Muscle of leg (tissue), 11 donors: Measurements from ENCODE around the gene CDH22. TPM values are rescaled to one million over a fixed set of nuclear protein-coding genes. Genes with fewer than 3 reads are reported as not detected.
A peak's percentile ranks its signal among the peaks of the same experiment; 100 is the strongest.

Experiments used
- DNase-seq: peaks from one replicate; pipeline ENCODE4 v3.0.0; 2013
- H3K27ac ChIP-seq: one replicate; pipeline ENCODE4 v1.5.1; 2013; ENCODE audit warnings: mild to moderate bottlenecking, low read length, control low read depth
- H3K27me3 ChIP-seq: one replicate; pipeline ENCODE4 v1.6.1; 2013; ENCODE audit warnings: low read length; ENCODE audit not compliant: control insufficient read depth, insufficient read depth
- H3K36me3 ChIP-seq: one replicate; pipeline ENCODE4 v1.6.1; 2013; ENCODE audit warnings: low read length; ENCODE audit not compliant: control insufficient read depth, insufficient read depth
- H3K4me1 ChIP-seq: one replicate; pipeline ENCODE4 v1.6.1; 2013; ENCODE audit warnings: low read length; ENCODE audit not compliant: control insufficient read depth, insufficient read depth
- H3K4me3 ChIP-seq: one replicate; pipeline ENCODE4 v1.5.1; 2013; ENCODE audit warnings: low read length, control low read depth
- H3K9me3 ChIP-seq: replicated peaks from 2 replicates; pipeline ENCODE4 v1.6.1; 2013; ENCODE audit warnings: low read depth, low read length; ENCODE audit not compliant: control insufficient read depth
- WGBS: methylation state at CpG from one replicate; pipeline ENCODE4 v1.1.5; 2013; ENCODE audit warnings: missing lambda C conversion rate; ENCODE audit not compliant: insufficient coverage; 5-methylcytosine and 5-hydroxymethylcytosine counted together
- polyA plus RNA-seq, 8 donors: library from polyadenylated mRNA; unstranded; fragments of 120-200 nt; gene quantifications; one replicate each; pipeline versions ENCODE4 v1.2.1 to v1.2.3, GENCODE V29; 2013; ENCODE audit warnings: inconsistent platforms in 1 of 8, low replicate concordance in 1 of 8; ENCODE audit not compliant: insufficient read length in 8 of 8, insufficient read depth in 1 of 8
- total RNA-seq: library from RNA; stranded (reverse); fragments of 120-200 nt; gene quantifications from one replicate; pipeline ENCODE4 v1.2.4, GENCODE V29; 2013

Gene CDH22
- total and polyA plus RNA-seq, 9 donors: 0.13 to 0.43 (median 0.25) TPM

GRCh38 chr20:46284040-46284427, 24.3 kb downstream of the CDH22 start:
- Histone ChIP-seq H3K36me3 (no peaks in the 10 kb centered on the region), H3K27me3 (peaks cover 51% of the 10 kb centered on the region), H3K27ac (no peak overlapping the region), H3K4me3 (no peak overlapping the region), H3K9me3 (no peaks in the 10 kb centered on the region), H3K4me1 (no peaks in the 10 kb centered on the region)
- DNase-seq: no peak
- 35% methylated on average over 6 of the region's 7 CpGs for WGBS

DNA sequence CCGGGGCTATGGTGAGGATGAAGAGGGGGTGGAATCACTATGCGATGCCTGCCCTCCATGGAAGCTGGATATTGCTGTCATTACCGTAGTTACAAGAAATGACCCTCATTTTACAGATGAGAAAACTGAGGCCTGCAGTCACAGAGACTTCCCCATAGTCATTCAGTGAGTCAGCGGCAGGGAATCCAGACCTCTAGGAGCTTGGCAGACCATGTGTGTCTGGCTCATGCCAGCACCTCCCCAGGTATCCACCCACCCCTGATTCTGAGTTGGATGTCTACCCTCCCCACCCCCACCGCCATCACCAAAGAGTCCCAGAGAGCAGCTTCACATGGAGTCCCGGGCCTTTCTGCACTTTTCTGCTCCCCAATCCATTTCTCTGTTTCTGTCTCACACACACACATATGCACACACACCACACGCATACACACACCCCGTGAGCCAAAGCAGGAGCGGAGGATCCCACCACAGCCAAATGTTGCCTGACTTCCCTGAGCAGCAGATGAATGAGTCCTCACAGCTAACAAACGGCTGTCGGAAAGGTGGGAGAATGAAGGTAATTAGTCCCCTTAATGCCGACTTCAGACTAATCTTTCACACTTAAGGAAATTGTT, 24.8 kb downstream of the CDH22 start:
- WGBS: 43% methylated on average over 6 of the region's 12 CpGs
- H3K4me1 ChIP-seq: no peaks in the 10 kb centered on the region
- DNase-seq: no peak
- H3K36me3 ChIP-seq: no peaks in the 10 kb centered on the region
- no peak overlapping the region for H3K27ac ChIP-seq
- H3K9me3 ChIP-seq: no peaks in the 10 kb centered on the region
- H3K4me3 ChIP-seq: no peak overlapping the region
- peaks cover 49% of the 10 kb centered on the region for H3K27me3 ChIP-seq

GRCh38 chr20:46282669-46283068, 25.6 kb downstream of the CDH22 start:
- Histone ChIP-seq H3K9me3 (no peaks in the 10 kb centered on the region), H3K27me3 (peaks cover 51% of the 10 kb centered on the region), H3K4me3 (no peak overlapping the region), H3K27ac (no peak overlapping the region), H3K36me3 (no peaks in the 10 kb centered on the region), H3K4me1 (no peaks in the 10 kb centered on the region)
- WGBS: 15% methylated on average over 3 of the region's 11 CpGs
- DNase-seq: no peak

DNA sequence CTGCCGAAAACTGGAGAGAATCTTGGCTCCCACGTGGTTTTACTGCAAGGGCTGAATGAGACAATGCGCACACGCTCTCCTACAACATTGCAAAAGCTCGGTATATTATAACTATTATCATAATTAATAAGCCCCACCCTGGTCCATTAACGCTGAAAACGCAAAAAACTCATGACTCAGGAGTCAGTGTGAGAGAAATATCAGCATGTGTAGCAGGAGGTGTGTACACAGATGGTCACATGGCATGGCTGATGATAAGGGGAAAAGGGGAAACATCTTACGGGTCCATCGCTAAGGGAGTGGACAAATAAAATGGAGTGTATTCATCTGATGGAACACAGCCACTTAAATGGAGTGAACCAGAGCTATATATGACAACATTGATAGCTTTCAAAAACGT, 29.2 kb downstream of the CDH22 start:
- no peak for DNase-seq
- no peak overlapping the region for H3K4me3 ChIP-seq
- no peaks in the 10 kb centered on the region for H3K36me3 ChIP-seq
- no peak overlapping the region for H3K27ac ChIP-seq
- no peaks in the 10 kb centered on the region for H3K9me3 ChIP-seq
- 66% methylated on average over 3 of the region's 10 CpGs for WGBS
- H3K27me3 ChIP-seq: peaks cover 40% of the 10 kb centered on the region
- H3K4me1 ChIP-seq: no peaks in the 10 kb centered on the region

DNA sequence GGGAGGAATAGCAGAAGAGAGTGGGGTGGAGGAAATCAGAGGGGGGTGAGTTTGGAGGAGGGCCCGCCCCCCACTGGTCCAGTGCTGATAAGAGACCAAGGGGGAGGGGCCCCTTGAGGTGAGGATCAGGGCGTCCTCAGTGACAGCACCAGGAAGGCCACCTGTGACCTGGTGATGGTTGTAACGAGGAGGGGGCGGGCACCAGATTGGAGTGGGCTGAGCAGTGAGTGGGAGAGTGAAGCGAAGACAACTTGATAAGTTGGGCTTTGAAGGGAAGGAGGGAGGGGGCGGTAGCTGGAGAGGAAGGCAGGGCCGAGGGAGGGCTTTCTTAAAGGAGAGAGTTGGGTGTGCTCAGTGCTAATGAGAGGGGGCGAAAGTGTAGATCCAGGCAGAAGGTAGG, 30.7 kb downstream of the CDH22 start:
- DNase-seq: no peak
- Histone ChIP-seq H3K27ac (no peak overlapping the region), H3K4me3 (no peak overlapping the region), H3K9me3 (no peaks in the 10 kb centered on the region), H3K4me1 (no peaks in the 10 kb centered on the region), H3K36me3 (no peaks in the 10 kb centered on the region), H3K27me3 (peaks cover 29% of the 10 kb centered on the region)
- WGBS: 22% methylated on average over 8 of the region's 8 CpGs

GRCh38 chr20:46276531-46276930, 31.8 kb downstream of the CDH22 start:
- H3K4me1 ChIP-seq: no peaks in the 10 kb centered on the region
- H3K4me3 ChIP-seq: no peak overlapping the region
- peaks cover 25% of the 10 kb centered on the region for H3K27me3 ChIP-seq
- no peaks in the 10 kb centered on the region for H3K36me3 ChIP-seq
- DNase-seq: no peak
- H3K27ac ChIP-seq: no peak overlapping the region
- H3K9me3 ChIP-seq: no peaks in the 10 kb centered on the region
- WGBS: 79% methylated on average over 2 of the region's 4 CpGs

DNA sequence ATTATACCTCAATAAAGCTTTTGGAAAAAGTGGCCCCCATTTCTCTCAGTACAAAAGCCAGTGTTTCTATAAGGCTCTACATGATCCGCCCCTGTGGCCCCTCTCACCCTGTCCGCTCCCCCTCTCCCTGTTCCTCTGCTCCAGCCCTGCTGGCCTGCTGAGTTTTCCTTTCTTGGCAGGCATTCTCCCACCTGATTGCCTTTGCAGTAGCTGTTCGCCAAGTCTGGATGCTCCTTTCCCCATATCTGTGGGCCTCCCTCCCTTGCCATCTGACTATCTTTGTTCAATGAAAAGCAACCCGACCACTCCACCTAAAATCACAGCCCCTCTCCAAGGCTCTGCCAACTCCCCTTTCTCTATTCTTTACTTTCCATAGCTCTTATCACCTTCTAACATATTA, 33.2 kb downstream of the CDH22 start:
- Histone ChIP-seq H3K27ac (no peak overlapping the region), H3K4me3 (no peak overlapping the region), H3K4me1 (no peaks in the 10 kb centered on the region), H3K36me3 (no peaks in the 10 kb centered on the region), H3K9me3 (no peaks in the 10 kb centered on the region), H3K27me3 (peaks cover 23% of the 10 kb centered on the region)
- no peak for DNase-seq
- 67% methylated on average over 4 of the region's 4 CpGs for WGBS

DNA sequence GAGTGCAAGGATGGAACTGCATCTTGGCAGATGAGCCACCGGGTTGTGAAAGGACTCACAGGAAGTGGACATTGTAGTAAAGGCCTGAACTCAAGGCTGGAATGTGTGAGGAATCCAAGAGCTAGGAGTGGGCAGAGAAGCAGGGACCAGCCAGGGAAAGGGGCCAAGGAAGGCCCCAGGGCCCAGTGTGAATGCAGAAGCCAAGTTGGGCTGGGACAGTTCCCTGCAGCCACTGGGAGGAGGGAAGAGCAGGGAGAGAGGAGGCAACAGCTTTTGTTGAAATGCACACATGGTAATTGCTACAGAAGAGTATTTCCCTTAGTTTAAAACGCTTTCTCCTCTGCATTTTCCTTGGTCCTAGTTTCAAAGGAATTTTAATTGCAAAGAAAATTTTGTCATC, 34.6 kb downstream of the CDH22 start:
- Histone ChIP-seq H3K4me3 (no peak overlapping the region), H3K27me3 (peaks cover 24% of the 10 kb centered on the region), H3K27ac (no peak overlapping the region), H3K36me3 (no peaks in the 10 kb centered on the region), H3K4me1 (no peaks in the 10 kb centered on the region), H3K9me3 (no peaks in the 10 kb centered on the region)
- peak; percentile 5 for DNase-seq
- 21% methylated on average over 1 of the region's 2 CpGs for WGBS

GRCh38 chr20:46272389-46273047, 35.8 kb downstream of the CDH22 start:
- no peak for DNase-seq
- H3K27me3 ChIP-seq: peaks cover 27% of the 10 kb centered on the region
- H3K4me3 ChIP-seq: no peak overlapping the region
- no peaks in the 10 kb centered on the region for H3K36me3 ChIP-seq
- no peaks in the 10 kb centered on the region for H3K4me1 ChIP-seq
- WGBS: 50% methylated on average over 1 of the region's 1 CpG
- no peak overlapping the region for H3K27ac ChIP-seq
- H3K9me3 ChIP-seq: no peaks in the 10 kb centered on the region

GRCh38 chr20:46270977-46271744, 37.1 kb downstream of the CDH22 start:
- H3K4me3 ChIP-seq: no peak overlapping the region
- no peak for DNase-seq
- peaks cover 24% of the 10 kb centered on the region for H3K27me3 ChIP-seq
- H3K27ac ChIP-seq: no peak overlapping the region
- H3K9me3 ChIP-seq: no peaks in the 10 kb centered on the region
- no peaks in the 10 kb centered on the region for H3K36me3 ChIP-seq
- peaks cover 4% of the 10 kb centered on the region for H3K4me1 ChIP-seq
- WGBS: 75% methylated on average over 2 of the region's 2 CpGs
